Measurements from ENCODE around the gene GAREM1.
"Not testable (repeated sequence)": the region's sequence is repeated elsewhere in the genome, so short reads cannot be mapped to it uniquely, and the experiment has no call there.

GAREM1 gene

GRCh38 chr18:32257084-32257785 is 213.4 kb downstream of the GAREM1 start:
- DNase-seq (ENCODE audit: low spot score): no peak

- no peak for DNase-seq (ENCODE audit: low spot score)
These were observed 215.1 kb downstream of the GAREM1 start for GRCh38 chr18:32255570-32255969.

GRCh38 chr18:32252141-32252860 is 218.4 kb downstream of the GAREM1 start:
- DNase-seq (ENCODE audit: low spot score): no peak

GRCh38 chr18:32251466-32251865 is 219.2 kb downstream of the GAREM1 start:
- DNase-seq (ENCODE audit: low spot score): no peak

GRCh38 chr18:32249147-32249929 is 221.3 kb downstream of the GAREM1 start:
- DNase-seq (ENCODE audit: low spot score): no peak

GRCh38 chr18:32244881-32245280 is 225.8 kb downstream of the GAREM1 start:
- no peak for DNase-seq (ENCODE audit: low spot score)

- peak; percentile 52 for DNase-seq (ENCODE audit: low spot score)
These were observed 227.3 kb downstream of the GAREM1 start for GRCh38 chr18:32243358-32243757.

- no peak for DNase-seq (ENCODE audit: low spot score)
These were observed 228.3 kb downstream of the GAREM1 start for GRCh38 chr18:32242395-32242794.

GRCh38 chr18:32238635-32239268 is 231.9 kb downstream of the GAREM1 start:
- no peak for DNase-seq (ENCODE audit: low spot score)

- no peak for DNase-seq (ENCODE audit: low spot score)
These were observed 233.6 kb downstream of the GAREM1 start for GRCh38 chr18:32237049-32237448.

- not testable (repeated sequence) for DNase-seq (ENCODE audit: low spot score)
These were observed 237.3 kb downstream of the GAREM1 start for GRCh38 chr18:32233348-32233747.

GRCh38 chr18:32219431-32220018 is 251.2 kb downstream of the GAREM1 start:
- DNase-seq (ENCODE audit: low spot score): no peak

GRCh38 chr18:32216390-32216789 is 254.3 kb downstream of the GAREM1 start:
- DNase-seq (ENCODE audit: low spot score): no peak

GRCh38 chr18:32213693-32214092 is 257.0 kb downstream of the GAREM1 start:
- no peak for DNase-seq (ENCODE audit: low spot score)
